Caco-2 (cell line): ENCODE results near the gene GPR173. TPM values are rescaled to one million over a fixed set of nuclear protein-coding genes. Genes with fewer than 3 reads are reported as not detected.

Experiments
- BruUV-seq: library from RNA; stranded (reverse); fragments of 400-500 nt; replicated peaks from 2 replicates; lab custom pipeline; 2021; lab: Mats Ljungman, UMichigan
- CTCF ChIA-PET: fragments of 300-600 bp; sonication (Branson Sonifier 250); formaldehyde crosslinking; loops from one replicate; lab custom pipeline; 2022; ENCODE audit warnings: antibody characterized with exemption; lab: Charles Lee
- POLR2A ChIA-PET: fragments of 300-600 bp; sonication (Branson Sonifier 250); formaldehyde crosslinking; loops from one replicate; lab custom pipeline; 2022; ENCODE audit warnings: antibody characterized with exemption; lab: Charles Lee
- DNase-seq, 2 experiments: peaks; one replicate each; pipeline versions ENCODE4 v3.0.0 to v3.0.0-alpha.2; 2020 to 2022
- H3K27me3 ChIP-seq: replicated peaks from 2 replicates; pipeline ENCODE4 v1.6.0; 2011; ENCODE audit warnings: low read length; ENCODE audit not compliant: control insufficient read depth, insufficient read depth
- H3K36me3 ChIP-seq: 2 replicates; pipeline ENCODE4 v1.5.1; 2011; ENCODE audit warnings: low read length; ENCODE audit not compliant: control insufficient read depth, insufficient read depth
- H3K4me1 ChIP-seq: fragments of 250-450 bp; sonication (Bioruptor Pico); 2 replicates; pipeline ENCODE4 v1.5.1; 2020; ENCODE audit warnings: mild to moderate bottlenecking
- H3K4me3 ChIP-seq: 2 replicates; pipeline ENCODE4 v1.5.1; 2011; ENCODE audit warnings: low read depth, mild to moderate bottlenecking, control low read depth, low read length
- H3K9me3 ChIP-seq: fragments of 250-450 bp; sonication (Bioruptor Pico); 2 replicates; pipeline ENCODE4 v1.5.1; 2020; ENCODE audit warnings: mild to moderate bottlenecking, moderate library complexity
- H3K27ac Mint-ChIP-seq: one replicate; pipeline ENCODE4 v1.8.0; 2022; ENCODE audit warnings: mixed read lengths; ENCODE audit not compliant: unreplicated experiment
- H3K27me3 Mint-ChIP-seq: one replicate; pipeline ENCODE4 v1.8.0; 2022; ENCODE audit warnings: mixed read lengths; ENCODE audit not compliant: insufficient read depth, unreplicated experiment
- H3K36me3 Mint-ChIP-seq: one replicate; pipeline ENCODE4 v1.8.0; 2022; ENCODE audit warnings: mild to moderate bottlenecking, mixed read lengths; ENCODE audit not compliant: insufficient read depth, unreplicated experiment
- H3K4me1 Mint-ChIP-seq: one replicate; pipeline ENCODE4 v1.8.0; 2022; ENCODE audit warnings: low read depth, mixed read lengths; ENCODE audit not compliant: unreplicated experiment
- H3K4me3 Mint-ChIP-seq: one replicate; pipeline ENCODE4 v1.8.0; 2022; ENCODE audit warnings: mild to moderate bottlenecking, moderate library complexity, mixed read lengths; ENCODE audit not compliant: unreplicated experiment
- H3K9me3 Mint-ChIP-seq: one replicate; pipeline ENCODE4 v1.8.0; 2022; ENCODE audit warnings: mixed read lengths; ENCODE audit not compliant: unreplicated experiment
- CTCF ChIP-seq, 2 experiments: fragments of 200-600 bp in 1 of 2; IDR thresholded peaks; 1 replicate in 1 of 2; 2 replicates in 1 of 2; pipeline versions ENCODE4 v1.5.1 to v1.8.0; 2011 to 2022; ENCODE audit warnings: antibody characterized with exemption in 1 of 2, control low read depth in 1 of 2, inconsistent platforms in 1 of 2, low read depth in 1 of 2, low read length in 1 of 2, mild to moderate bottlenecking in 1 of 2, moderate library complexity in 1 of 2; ENCODE audit not compliant: insufficient read depth in 1 of 2, severe bottlenecking in 1 of 2, unreplicated experiment in 1 of 2
- intact Hi-C: fragments of 100-400 bp; cut with micrococcal nuclease; formaldehyde crosslinking; loops from one replicate; pipeline ENCODE4 v1.10.0; 2022; ENCODE audit not compliant: unreplicated experiment
- total RNA-seq: library from RNA; stranded (reverse); gene quantifications from 2 replicates; pipeline ENCODE4 v1.2.3, GENCODE V29; 2022

GPR173 gene
- total RNA-seq, 1 experiment from 2014 or later = 0.18 TPM

- no peak overlapping the region for H3K4me3 ChIP-seq
- Mint-ChIP-seq H3K9me3 (no peaks in the 10 kb centered on the region), H3K36me3 (peaks cover 5% of the 10 kb centered on the region), H3K4me3 (no peak overlapping the region), H3K4me1 (no peaks in the 10 kb centered on the region), H3K27me3 (no peaks in the 10 kb centered on the region), H3K27ac (no peak overlapping the region)
- BruUV-seq = no TSS peak
- no peaks in the 10 kb centered on the region for H3K27me3 ChIP-seq
- intact Hi-C loops = no loop called here
- TF ChIP-seq CTCF (IDR thresholded peaks at IDR 0.05; ENCODE audit: insufficient read depth in 1 of 2, low read depth in 1 of 2, low read length in 1 of 2, severe bottlenecking in 1 of 2, unreplicated experiment in 1 of 2) = no peak
- H3K9me3 ChIP-seq = no peaks in the 10 kb centered on the region
- DNase-seq = no peak
- no peaks in the 10 kb centered on the region for H3K4me1 ChIP-seq
- H3K36me3 ChIP-seq = no peaks in the 10 kb centered on the region
- ChIA-PET POLR2A (no interaction called here), CTCF (no interaction called here)
These were observed 76.9 kb downstream of the GPR173 start for GRCh38 chrX:53125506-53125905.

- H3K4me3 Mint-ChIP-seq = no peak overlapping the region
- no peaks in the 10 kb centered on the region for H3K27me3 Mint-ChIP-seq
- POLR2A ChIA-PET = no interaction called here
- H3K36me3 Mint-ChIP-seq = peaks cover 5% of the 10 kb centered on the region
- H3K9me3 Mint-ChIP-seq = no peaks in the 10 kb centered on the region
- Histone ChIP-seq H3K9me3 (no peaks in the 10 kb centered on the region), H3K4me3 (no peak overlapping the region), H3K4me1 (no peaks in the 10 kb centered on the region), H3K36me3 (no peaks in the 10 kb centered on the region), H3K27me3 (no peaks in the 10 kb centered on the region)
- CTCF ChIA-PET = no interaction called here
- no peak for TF ChIP-seq CTCF (IDR thresholded peaks at IDR 0.05; ENCODE audit: insufficient read depth in 1 of 2, low read depth in 1 of 2, low read length in 1 of 2, severe bottlenecking in 1 of 2, unreplicated experiment in 1 of 2)
- intact Hi-C loops = no loop called here
- no TSS peak for BruUV-seq
- no peak for DNase-seq
- no peaks in the 10 kb centered on the region for H3K4me1 Mint-ChIP-seq
- no peak overlapping the region for H3K27ac Mint-ChIP-seq
These were observed 77.8 kb downstream of the GPR173 start for GRCh38 chrX:53126377-53126776.

GRCh38 chrX:53128097-53128749, 79.6 kb downstream of the GPR173 start:
- no peaks in the 10 kb centered on the region for H3K27me3 Mint-ChIP-seq
- CTCF ChIA-PET = no interaction called here
- H3K9me3 Mint-ChIP-seq = no peaks in the 10 kb centered on the region

More at GRCh38 chrX:53128097-53128749, 79.6 kb downstream of the GPR173 start:
- H3K27me3 ChIP-seq = no peaks in the 10 kb centered on the region
- DNase-seq = no peak
- Mint-ChIP-seq H3K4me3 (no peak overlapping the region), H3K36me3 (peaks cover 5% of the 10 kb centered on the region), H3K4me1 (no peaks in the 10 kb centered on the region), H3K27ac (no peak overlapping the region)
- H3K4me3 ChIP-seq = no peak overlapping the region
- no peak for TF ChIP-seq CTCF (IDR thresholded peaks at IDR 0.05; ENCODE audit: insufficient read depth in 1 of 2, low read depth in 1 of 2, low read length in 1 of 2, severe bottlenecking in 1 of 2, unreplicated experiment in 1 of 2)
- no peaks in the 10 kb centered on the region for H3K4me1 ChIP-seq
- no TSS peak for BruUV-seq
- intact Hi-C loops = no loop called here
- H3K9me3 ChIP-seq = no peaks in the 10 kb centered on the region
- H3K36me3 ChIP-seq = no peaks in the 10 kb centered on the region
- POLR2A ChIA-PET = no interaction called here

Other genes with a start within 250 kb of the GPR173 start
- not detected in 2 replicates for gene XAGE5, start 237.5 kb upstream of the GPR173 start, total RNA-seq
- gene XAGE3, start 180.7 kb upstream of the GPR173 start, total RNA-seq = 3.9 and 11.6 TPM in 2 replicates
- gene FAM156B, start 151.5 kb upstream of the GPR173 start, total RNA-seq = 18.0 and 21.5 TPM in 2 replicates
- gene FAM156A, start 90.3 kb upstream of the GPR173 start, total RNA-seq = 33.9 and 37.0 TPM in 2 replicates
- gene TSPYL2, start 33.6 kb downstream of the GPR173 start, total RNA-seq = 30.9 and 33.4 TPM in 2 replicates
- gene KANTR, start 45.4 kb downstream of the GPR173 start, total RNA-seq = 13.2 and 15.0 TPM in 2 replicates
- 84.5 and 90.5 TPM in 2 replicates for gene KDM5C, start 176.4 kb downstream of the GPR173 start, total RNA-seq
- gene IQSEC2, start 232.8 kb downstream of the GPR173 start, total RNA-seq = 1.4 and 1.8 TPM in 2 replicates